OCI-LY3 (cell line): Measurements from ENCODE around the gene PIGW.

Experiments
- H2AFZ ChIP-seq: fragments of 200-600, 300-600 bp; shearing (Covaris generic); 2 replicates; pipeline ENCODE4 v1.6.0; 2014; ENCODE audit warnings: antibody characterized with exemption, low read depth, low read length
- H3K27ac ChIP-seq: fragments of 200-600, 300-600 bp; sonication (generic); 2 replicates; pipeline ENCODE4 v1.5.1; 2014; ENCODE audit warnings: mild to moderate bottlenecking, low read length, moderate library complexity, mixed read lengths
- H3K27me3 ChIP-seq: fragments of 200-600, 300-600 bp; sonication (generic); 2 replicates; pipeline ENCODE4 v1.6.1; 2014; ENCODE audit warnings: low read depth, low read length, mixed read lengths
- H3K36me3 ChIP-seq: fragments of 200-600, 300-600 bp; sonication (generic); replicated peaks from 2 replicates; pipeline ENCODE3; 2014; ENCODE audit warnings: low read depth, low read length, mixed read lengths
- H3K4me1 ChIP-seq: fragments of 300-600, 200-600 bp; sonication (generic); 2 replicates; pipeline ENCODE4 v1.6.1; 2014; ENCODE audit warnings: low read length, mixed read lengths
- H3K4me2 ChIP-seq: fragments of 200-600, 300-600 bp; sonication (generic); 2 replicates; pipeline ENCODE4 v1.6.1; 2014; ENCODE audit warnings: low read length, mixed read lengths
- H3K4me3 ChIP-seq: fragments of 300-600, 200-600 bp; sonication (generic); 2 replicates; pipeline ENCODE4 v1.5.1; 2014; ENCODE audit warnings: antibody characterized with exemption, mild to moderate bottlenecking, low read length, moderate library complexity
- H3K79me2 ChIP-seq: fragments of 300-600, 200-600 bp; shearing (Covaris generic); 2 replicates; pipeline ENCODE4 v1.6.1; 2014; ENCODE audit warnings: mild to moderate bottlenecking, low read length, mixed read lengths
- H3K9ac ChIP-seq: fragments of 300-600, 200-600 bp; shearing (Covaris generic); 2 replicates; pipeline ENCODE4 v1.6.0; 2014; ENCODE audit warnings: mild to moderate bottlenecking, low read length, moderate library complexity
- H3K9me3 ChIP-seq: fragments of 200-600, 300-600 bp; shearing (Covaris generic); 2 replicates; pipeline ENCODE4 v1.6.1; 2014; ENCODE audit warnings: low read length, mixed read lengths; ENCODE audit not compliant: insufficient read depth
- H4K20me1 ChIP-seq: fragments of 200-600, 300-600 bp; sonication (generic); 2 replicates; pipeline ENCODE4 v1.6.1; 2016; ENCODE audit warnings: low read length, mixed read lengths; ENCODE audit not compliant: insufficient read depth
- CTCF ChIP-seq: fragments of 200-600, 300-600 bp; sonication (generic); IDR thresholded peaks from 2 replicates; pipeline ENCODE4 v1.5.1; 2014; ENCODE audit warnings: antibody characterized with exemption, low read length, low read depth
- EZH2phosphoT487 ChIP-seq: fragments of 200-600 bp; shearing (Covaris generic); IDR thresholded peaks from 2 replicates; pipeline ENCODE4 v1.6.1; 2018; ENCODE audit warnings: antibody characterized with exemption, mixed run types, low read depth

The PIGW gene

GRCh38 chr17:36534840-36535668, at the start of gene PIGW, which contains the start of gene MYO19:
Gene PIGW, plus strand, starts transcription at chr17:36534987. Its CDS starts 2,115 bp downstream, at chr17:36537102.
Gene MYO19, minus strand, starts transcription at chr17:36534868. Its CDS starts 2,330 bp downstream, at chr17:36532538.
- no peaks in the 10 kb centered on the region for H3K27me3 ChIP-seq
- peak within 1 kb of the TSS; percentile 85 for H3K27ac ChIP-seq
- peak; percentile 16; the same call in 1 of the 2 replicates for TF ChIP-seq CTCF
- TF ChIP-seq EZH2phosphoT487 = no peak
- peak within 1 kb of the TSS; percentile 94 for H3K4me3 ChIP-seq
- peak within 1 kb of the TSS; percentile 81 for H3K4me2 ChIP-seq
- peaks cover 49% of the 10 kb centered on the region for H3K36me3 ChIP-seq
- peaks cover 35% of the 10 kb centered on the region for H3K79me2 ChIP-seq
- H3K4me1 ChIP-seq = peaks cover 12% of the 10 kb centered on the region
- H3K9me3 ChIP-seq = peaks cover 3% of the 10 kb centered on the region; the same call in 1 of the 2 replicates
- peak within 1 kb of the TSS; percentile 97 for H3K9ac ChIP-seq
- H4K20me1 ChIP-seq = no peaks in the 10 kb centered on the region
- H2AFZ ChIP-seq = peak within 1 kb of the TSS; percentile 79

- TF ChIP-seq CTCF (no peak), EZH2phosphoT487 (no peak)
- Histone ChIP-seq H3K9ac (peak overlapping the region; percentile 75; the same call in 1 of the 2 replicates), H3K79me2 (peaks cover 23% of the 10 kb centered on the region), H3K4me2 (peak overlapping the region; percentile 89), H2AFZ (peak overlapping the region; percentile 77), H3K27ac (no peak overlapping the region), H3K9me3 (no peaks in the 10 kb centered on the region), H4K20me1 (no peaks in the 10 kb centered on the region), H3K4me3 (peak overlapping the region; percentile 89), H3K27me3 (peaks cover 3% of the 10 kb centered on the region; the same call in 1 of the 2 replicates), H3K4me1 (peaks cover 14% of the 10 kb centered on the region), H3K36me3 (no peaks in the 10 kb centered on the region)
Observed at GRCh38 chr17:36485027-36485426, 49.8 kb upstream of the PIGW start.

- H3K4me3 ChIP-seq = peak overlapping the region; percentile 89
- no peaks in the 10 kb centered on the region for H3K27me3 ChIP-seq
- H2AFZ ChIP-seq = peak overlapping the region; percentile 77
- peak overlapping the region; percentile 54 for H3K27ac ChIP-seq
- peak overlapping the region; percentile 75 for H3K9ac ChIP-seq
- H3K9me3 ChIP-seq = no peaks in the 10 kb centered on the region
- H4K20me1 ChIP-seq = no peaks in the 10 kb centered on the region
- peaks cover 14% of the 10 kb centered on the region for H3K4me1 ChIP-seq
- H3K79me2 ChIP-seq = peaks cover 26% of the 10 kb centered on the region
- H3K4me2 ChIP-seq = peak overlapping the region; percentile 89
- no peaks in the 10 kb centered on the region for H3K36me3 ChIP-seq
- TF ChIP-seq CTCF = no peak
- no peak for TF ChIP-seq EZH2phosphoT487
Observed at GRCh38 chr17:36485805-36486203, 49.0 kb upstream of the PIGW start.
